Kidney capillary endothelial cell (primary cell): ENCODE data around the gene HAPSTR1.
"Not testable (repeated sequence)": the region's sequence is repeated elsewhere in the genome, so short reads cannot be mapped to it uniquely, and the experiment has no call there.

Experiments used
- DNase-seq: peaks from one replicate; pipeline ENCODE4 v3.0.0-alpha.2; 2018; ENCODE audit warnings: low spot score

The HAPSTR1 gene

DNA sequence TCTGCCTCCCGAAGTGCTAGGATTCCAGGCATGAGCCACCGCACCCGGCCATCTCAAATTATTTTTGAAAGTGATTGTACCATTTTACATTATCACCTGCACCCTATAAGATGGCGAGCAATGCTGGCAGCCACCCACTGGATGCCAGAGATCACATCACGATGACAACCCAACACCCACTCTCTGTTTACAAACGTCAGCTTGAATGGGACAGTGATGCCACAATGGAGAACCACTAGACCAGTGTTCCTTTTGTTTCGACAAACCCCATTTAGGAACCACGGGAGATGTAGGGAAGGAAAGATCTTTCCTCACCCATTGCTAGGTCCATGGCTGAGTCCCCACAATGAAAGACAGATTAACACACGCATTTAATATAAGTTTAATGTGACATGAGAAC, 20.1 kb upstream of the HAPSTR1 start:
- DNase-seq = no peak

DNA sequence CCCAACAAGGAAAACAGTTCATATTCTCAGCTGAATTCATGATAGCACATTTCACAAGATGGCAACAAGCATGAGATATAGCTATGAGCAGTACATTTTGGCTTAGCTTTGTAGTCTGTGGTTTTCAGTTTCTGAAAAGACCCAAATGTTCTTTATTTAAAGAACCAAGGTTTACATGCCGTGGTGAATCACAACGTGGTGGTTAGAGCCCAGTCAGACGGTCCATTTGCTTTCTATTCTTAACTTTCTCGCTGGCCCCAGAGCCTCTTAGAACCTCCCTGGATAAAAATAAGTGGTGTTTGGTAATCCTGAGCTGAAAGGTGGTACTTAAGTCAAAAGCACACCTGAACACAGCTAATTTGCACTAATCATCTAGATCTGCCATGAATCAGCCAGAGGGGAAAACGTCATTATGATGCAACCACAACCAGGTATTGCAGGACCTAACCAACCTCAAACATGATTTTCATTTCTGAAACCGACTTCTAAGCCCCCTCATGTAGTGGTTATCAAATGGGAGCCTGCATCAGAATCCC, 18.6 kb upstream of the HAPSTR1 start:
- DNase-seq = no peak

DNA sequence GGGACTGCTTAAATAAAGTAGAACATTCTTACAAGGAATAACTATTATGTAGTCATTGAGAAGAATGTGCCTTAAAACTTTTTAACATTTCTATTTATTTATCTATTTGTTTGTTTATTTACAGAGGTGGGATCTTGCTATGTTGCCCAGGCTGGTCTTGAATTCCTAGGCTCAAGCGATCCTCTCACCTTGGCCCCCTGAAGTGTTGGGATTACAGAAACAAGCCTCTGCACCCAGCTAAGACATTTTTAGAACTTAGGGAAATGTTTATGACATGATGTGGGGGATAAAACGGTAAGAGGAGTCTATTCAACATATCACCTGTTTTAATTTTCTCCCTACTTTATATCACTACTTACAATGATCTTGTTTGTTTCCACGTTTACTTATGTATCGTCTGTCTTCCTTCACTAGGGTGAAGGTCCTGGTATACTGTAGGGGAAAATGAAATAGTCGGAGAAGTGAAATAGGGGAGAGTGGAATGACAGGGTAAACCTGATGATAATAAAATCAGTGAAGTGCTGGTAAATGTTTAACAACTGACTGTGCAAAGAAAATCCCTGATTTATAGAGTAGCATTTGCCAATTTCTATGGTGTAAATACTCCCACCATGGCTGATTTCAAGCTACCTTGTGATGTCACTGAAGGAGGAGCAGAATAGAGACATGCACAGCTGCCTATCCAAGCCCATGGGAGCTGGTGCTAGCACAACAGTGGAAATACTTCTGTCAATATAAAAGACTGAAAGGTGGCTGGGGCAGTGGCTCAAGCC, 16.0 kb upstream of the HAPSTR1 start:
- DNase-seq = no peak

DNA sequence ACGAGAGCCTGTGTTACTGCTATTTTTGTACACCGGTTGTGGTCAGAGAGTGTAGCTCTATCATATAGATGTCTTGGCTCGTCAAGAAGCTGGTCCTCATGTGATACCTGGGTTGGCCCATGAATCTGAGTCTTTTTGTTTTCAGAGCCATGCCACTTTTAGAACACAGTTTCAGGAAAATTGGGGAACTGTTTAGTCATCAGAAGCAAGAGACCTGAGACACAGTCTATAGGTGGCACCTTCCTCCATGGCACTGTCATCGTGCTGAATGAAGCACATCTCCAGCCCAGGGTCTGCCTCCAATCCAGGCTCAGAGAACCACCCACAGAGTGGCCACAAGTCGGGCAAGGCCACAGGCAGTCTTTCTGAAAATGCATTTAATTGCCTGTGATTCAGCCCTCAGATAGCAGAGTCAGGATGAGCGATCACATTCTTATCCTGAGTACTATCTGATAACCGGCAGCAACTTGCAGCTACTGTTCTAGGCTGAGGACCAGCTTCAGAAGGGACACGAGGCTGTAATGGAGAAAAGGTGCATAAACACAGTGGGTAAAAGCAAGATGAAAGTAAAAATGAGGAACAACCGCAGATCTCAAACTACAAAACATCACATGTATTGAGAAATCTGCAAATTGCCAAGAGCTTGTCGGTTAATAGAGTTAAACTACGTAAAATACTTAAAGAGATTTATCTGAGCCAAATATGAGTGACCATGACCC, 14.2 kb upstream of the HAPSTR1 start:
- no peak for DNase-seq

DNA sequence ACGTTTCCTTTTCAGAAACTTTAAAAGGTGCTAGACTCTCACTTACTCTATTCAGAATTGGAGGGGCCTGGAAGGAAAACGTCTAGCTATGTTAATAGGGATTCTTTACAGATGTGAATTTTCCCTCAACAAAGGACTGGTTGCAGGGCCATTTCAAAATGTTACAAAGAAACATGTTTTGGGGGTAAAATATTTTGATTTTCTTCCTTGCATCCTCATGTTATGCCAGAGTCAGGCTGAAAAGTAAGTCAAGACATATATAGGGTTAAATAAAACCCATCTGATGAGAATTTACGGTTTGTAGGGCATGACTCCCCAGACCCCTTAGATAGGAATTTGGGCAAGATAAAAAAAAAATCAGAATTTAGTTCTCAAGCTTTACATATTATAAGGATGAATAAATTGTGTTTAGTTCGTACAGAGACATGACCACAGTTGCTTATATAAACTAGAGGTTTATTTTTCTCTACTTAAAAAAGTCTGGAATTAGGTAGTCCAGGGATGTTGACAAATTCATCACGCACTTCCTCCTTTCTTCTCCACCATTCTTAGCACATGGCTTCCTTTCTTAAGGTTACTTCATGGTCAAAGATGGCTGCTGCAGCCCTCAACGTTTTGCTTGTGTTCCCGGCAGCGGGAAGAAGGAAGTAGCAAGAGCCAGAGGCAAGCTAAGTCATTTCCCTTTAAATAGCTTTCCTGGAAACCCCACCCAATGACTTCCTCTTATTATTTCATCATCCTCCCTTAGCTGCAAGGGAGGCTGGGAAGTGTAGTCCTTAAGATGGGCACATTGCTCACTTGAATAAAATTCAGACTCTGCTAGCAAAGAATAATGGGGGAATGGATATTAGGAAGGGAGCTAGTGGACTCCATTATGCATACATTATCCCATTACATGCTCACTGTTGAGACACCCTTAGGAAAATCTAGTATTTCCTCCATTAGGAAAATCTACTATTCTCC, 12.7 kb upstream of the HAPSTR1 start:
- DNase-seq = peak; percentile 96

DNA sequence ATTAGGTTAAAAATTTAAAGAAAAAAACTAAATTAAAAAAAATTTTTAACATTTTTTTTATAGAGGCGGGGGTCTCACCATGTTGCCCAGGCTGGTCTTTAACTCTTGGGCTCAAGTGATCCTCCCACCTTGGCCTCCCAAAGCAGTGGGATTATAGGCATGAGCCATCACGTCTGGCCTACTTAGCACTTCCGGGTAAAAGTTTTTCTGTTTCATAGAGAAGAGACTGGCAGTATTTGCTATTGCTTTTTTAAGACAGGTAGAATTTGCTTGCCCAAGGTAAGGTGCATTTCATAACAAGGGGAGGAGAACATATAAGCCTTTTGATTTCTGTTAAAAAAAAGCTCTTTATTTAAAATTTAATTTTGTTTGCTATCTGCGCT, 12.0 kb upstream of the HAPSTR1 start:
- DNase-seq = no peak

DNA sequence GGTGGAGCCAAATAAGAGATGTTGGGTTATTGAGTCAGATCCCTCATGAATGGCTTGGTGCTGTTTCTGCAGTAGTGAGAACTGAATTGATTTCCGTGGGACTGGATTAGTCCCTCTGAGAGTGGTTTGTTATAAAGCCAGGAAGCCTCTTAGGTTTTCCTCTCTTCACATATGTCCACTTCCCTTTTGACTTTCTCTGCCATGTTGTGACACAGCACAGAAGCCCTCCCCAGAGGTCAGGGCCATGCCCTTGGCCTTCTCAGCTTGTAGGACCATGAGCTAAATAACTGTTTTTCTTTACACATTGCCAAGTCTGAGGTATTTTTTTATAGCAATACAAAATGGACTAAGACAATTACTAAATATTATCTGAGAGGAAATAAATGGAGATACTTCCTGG, 10.3 kb upstream of the HAPSTR1 start:
- no peak for DNase-seq

DNA sequence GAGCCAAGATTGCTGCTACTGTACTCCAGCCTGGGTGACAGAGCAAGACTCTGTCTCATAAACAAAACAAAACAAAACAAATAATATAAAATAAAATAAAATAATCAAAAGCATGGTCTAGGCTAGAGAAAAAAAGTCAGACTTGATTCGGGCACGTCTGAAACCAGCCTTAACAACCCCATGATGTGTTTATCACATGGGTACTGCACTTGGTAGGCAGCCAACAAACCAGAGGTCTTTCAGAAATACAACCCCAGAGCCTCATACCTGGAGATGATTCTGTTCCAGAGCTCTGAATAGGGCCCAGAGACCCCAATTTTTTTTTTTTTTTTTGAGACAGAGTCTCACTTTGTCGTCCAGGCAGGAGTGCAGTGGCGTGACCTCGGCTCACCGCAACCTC, 9.6 kb upstream of the HAPSTR1 start:
- DNase-seq = no peak

DNA sequence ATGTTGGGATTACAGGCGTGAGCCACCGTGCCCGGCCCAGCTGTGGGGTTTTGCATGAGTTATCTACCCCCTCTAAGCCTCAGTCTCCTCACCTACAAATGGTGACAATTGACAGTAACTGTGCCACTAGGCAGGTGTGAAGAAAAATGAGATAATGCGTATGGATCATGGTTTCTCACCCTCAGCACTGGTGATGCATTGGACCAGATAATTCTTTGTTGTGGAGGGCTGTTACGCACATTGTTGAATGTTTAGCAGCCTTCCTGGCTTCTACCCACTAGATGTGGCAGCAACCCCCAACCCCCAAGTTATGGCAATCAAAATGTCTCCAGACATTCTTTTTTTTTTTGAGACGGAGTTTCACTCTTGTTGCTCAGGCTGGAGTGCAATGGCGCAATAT, 9.0 kb upstream of the HAPSTR1 start:
- no peak for DNase-seq

DNA sequence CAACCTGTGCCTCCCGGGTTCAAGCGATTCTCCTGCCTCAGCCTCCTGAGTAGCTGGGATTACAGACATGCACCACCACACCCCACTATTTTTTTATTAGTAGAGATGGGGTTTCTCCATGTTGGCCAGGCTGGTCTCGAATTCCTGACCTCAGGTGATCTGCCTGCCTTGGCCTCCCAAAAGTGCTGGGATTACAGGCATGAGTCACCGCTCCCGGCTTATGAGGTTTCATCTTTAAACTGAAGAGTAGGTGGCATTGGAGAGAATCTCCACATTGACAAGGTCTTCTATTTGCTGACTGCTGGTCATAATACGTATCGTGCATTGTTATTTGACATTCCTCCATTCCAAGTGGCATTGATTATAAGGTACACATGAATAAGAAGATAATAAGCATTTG, 3.7 kb upstream of the HAPSTR1 start:
- not testable (repeated sequence) for DNase-seq

DNA sequence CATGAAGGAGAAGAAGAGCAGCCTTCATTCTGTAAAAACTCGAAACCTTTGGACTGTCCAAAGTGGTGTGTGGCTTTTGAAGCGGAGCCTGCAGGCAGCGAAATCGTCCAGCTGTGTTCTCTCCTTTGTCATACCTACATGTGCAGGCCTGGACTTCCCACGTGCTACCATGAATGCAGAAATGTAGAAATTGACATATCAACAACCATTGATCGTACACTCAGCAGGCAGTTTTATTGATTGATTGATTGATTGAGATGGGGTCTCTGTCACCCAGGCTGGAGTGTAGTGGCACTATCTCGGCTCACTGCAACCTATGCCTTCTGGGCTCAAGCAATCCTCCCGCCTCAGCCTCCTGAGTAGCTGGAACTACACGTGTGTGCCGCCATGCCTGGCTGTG, 2.6 kb upstream of the HAPSTR1 start:
- no peak for DNase-seq

DNA sequence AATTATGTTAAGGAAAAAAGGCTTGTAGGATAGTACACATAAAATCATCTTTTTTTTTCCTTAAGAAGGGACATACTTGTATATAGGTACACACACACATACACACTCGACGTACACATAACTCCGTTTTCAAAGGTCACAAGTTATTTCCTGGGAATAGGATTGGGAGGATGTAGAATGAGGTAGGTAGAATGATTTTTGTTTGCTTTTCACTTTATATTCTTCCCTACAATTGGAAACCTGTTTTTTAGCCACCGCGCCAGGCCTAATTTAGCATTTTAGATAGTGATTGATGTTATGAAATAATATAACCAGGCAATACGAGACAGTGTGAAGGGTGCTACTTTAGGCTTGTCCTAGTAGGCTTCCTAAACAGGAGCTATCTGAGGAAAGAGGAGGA, 1.8 kb upstream of the HAPSTR1 start:
- DNase-seq = no peak

DNA sequence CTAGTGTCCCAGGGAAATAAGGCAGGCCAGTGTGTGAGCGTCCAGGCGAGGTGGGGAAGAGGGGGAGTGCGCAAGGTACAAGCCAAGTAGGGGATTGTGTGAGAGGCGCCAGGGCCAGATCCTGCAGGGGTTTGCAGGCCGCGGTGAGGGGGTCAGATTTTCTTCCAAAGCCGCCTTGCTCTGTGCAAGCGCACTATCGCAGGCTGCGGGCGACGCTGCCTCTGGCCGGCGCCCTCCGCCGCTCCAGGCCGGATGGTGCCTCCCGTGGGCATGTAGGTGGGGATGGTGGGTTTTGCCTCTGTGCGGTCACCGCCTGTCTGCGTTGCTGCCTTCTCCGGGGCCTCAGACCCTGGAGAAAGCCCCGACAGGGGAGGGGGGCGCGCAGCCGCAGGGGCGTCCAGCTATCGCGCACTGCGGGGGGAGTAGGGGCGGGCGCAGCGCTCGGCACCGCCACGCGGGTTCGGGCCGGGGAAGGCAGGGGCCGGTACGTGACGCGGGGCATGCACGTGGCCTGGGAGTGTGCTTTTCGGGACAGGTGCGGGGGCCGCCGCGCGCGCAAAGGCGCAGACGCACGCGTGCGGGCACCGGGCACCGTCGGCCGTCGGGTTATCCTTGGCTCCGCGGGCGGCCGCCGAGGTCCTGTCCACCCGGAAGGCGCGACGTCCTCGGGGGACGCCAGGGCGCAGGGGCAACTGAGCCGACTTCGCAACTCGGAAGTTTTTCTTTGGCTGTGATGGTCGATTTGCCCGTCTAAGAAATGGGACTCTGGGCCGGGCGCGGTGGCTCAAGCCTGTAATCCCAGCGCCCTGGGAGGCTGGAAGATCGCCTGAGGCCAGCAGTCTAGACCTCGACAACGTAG, 1.1 kb upstream of the HAPSTR1 start:
- DNase-seq = no peak

DNA sequence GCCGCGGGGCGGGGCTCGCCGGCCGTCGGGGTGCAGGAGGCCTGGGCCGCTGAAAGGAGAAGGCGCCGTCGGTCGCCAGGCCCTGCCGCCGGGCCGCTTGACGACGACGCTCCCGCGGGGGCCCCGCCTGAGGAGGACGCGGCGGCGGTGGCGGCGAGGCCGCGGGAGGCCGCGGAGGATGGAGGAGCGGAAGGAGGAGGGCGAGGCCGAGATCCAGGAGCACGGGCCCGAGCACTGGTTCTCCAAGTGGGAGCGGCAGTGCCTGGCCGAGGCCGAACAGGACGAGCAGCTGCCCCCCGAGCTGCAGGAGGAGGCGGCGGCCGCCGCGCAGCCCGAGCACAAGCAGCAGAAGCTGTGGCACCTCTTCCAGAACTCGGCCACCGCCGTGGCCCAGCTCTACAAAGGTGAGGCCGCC, 430 bp downstream of the HAPSTR1 start:
- no peak for DNase-seq

DNA sequence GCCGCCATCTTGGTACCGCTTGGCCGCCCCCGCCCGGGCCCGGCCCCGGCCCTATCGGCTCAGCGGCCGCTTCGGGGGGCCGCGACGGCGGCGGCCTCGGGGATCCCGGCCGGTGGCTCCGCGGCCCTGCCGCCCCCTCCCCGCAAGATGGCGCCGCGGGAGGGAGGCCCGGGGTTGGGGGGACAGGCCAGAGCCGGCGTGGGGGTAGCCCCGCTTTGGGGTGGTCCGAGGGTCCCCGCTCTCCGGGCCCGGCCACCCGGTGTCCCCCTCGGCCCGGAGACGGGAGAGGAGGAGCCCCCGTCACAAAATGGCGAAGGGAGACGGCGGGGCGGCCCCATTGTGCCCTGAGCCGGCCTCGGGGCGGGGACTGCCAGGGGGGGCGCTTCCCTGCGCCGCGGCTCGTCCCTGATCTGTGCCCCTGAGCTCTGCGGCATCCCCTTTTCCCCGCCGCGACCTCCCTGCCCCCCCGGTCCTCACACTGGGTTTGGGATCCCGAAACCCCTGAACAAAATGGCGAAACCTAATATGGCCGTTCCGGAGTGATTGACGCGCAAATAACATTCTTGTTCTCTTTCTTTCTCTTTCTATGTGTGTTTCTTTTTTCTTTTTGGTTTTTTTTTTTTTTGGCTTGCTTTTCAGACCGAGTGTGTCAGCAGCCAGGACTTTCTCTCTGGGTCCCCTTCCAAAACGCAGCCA, 986 bp downstream of the HAPSTR1 start:
- no peak for DNase-seq

DNA sequence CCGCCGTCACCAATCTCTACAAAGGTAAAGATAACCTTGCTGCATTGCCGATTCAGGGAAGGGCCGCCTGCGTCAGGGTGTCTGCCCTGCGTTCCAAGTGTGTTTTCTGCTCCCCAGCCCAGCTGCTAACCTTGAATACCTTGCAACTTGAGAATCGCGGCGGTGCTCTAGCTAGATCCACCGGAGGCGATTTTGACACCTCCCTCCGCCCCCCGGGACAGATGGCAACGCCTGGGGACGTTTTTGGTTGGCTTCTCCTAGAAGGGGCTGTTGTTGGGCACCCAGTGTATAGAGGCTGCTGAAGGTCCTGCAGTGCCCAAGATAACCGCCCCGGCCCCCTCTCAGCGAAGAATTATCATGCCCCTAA, 1.5 kb downstream of the HAPSTR1 start:
- DNase-seq = no peak

DNA sequence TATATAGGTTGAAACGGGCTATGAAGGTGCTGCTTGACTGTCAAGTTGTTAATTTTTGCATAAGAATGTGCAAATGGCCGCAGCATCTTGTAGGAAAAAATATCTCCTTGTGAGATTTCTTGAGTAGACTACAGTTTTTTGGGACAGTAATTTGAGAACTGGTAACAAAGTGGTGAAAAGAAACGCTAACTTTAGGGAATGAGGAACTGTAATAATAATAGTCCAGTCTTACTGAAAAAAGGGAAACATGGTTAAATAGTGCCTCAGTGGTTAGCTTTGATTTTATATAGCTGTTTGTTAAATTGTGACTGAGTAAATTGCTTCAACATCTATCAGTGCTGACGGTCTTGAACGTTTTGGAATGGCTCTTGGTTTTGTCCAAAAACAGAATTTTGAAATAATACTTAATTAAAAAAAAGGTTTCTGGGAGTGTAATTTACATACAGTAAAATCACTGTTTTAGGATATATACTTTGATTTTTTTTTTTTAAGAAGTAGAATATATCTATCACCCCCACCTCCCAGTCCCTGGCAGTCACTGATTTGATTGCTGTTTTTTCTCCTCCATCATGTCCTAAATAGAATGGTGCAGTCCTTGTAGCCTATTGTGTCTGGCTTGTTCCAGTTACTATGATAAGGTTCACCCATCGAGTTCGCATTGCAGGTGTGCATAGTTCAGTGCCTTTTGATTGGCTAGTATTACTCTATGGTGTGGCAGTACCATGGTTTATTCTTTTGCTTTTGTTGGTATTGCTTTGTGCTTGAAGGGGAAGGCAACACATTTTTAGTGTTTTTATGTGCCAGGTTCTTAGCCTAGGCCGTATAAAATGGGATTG, 2.8 kb downstream of the HAPSTR1 start:
- DNase-seq = no peak

DNA sequence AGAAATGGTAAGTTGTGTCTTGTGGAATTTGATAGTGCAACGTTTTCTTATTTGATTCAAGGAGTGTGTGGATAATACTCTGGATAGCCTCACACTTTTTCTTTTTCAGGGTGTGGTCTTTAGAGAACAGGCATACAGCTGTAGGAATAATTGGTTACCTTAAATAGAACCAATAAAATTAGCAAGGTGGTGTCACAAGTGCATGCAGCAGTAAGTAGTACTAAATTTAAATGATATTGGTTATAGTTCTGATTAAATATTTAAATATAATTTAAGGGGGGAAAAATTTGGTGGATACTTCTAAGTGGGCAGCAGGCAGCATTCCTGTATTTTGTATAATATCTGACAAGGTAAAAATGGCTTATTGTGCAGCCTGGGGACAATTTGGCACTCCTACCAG, 3.7 kb downstream of the HAPSTR1 start:
- DNase-seq = no peak

DNA sequence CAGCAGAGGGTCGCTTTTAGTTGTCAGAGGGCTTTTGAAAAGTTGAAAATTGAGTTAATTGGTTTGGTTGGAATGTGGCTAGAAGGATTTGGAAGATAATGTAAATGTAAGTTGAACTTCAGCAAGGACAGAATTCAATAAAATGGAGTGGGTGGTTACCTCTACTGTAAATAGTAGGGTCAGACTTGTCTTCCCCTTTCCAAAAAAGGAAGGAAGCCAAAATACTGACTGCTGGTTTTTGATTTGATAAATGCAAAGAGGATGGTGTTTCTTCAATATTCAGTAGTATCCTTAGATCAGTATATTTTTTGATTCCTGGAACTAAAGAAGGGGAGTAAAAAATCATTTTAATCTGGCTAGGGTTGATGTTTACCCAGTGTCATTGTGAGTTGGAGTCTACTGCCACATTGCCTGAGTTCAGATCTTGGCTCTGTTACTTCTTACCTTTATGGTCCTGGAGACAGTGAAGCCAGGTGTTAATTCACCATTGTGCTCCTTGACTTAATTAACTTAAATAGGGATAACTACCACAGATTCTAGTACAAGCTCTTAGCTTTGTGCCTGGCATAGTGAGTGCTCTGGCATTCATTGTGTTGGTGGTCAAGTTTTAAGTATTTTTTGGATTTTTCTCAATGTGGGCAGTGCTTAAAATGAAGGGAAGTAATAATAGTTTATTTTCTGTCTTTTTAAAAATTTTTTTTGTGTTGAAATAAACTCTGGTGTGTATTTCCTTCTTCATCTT, 4.4 kb downstream of the HAPSTR1 start:
- DNase-seq = no peak
